Bronchial epithelial cell (primary cell): ENCODE results near the gene RAB15. TPM values are rescaled to one million over a fixed set of nuclear protein-coding genes. Genes with fewer than 3 reads are reported as not detected.

ENCODE experiments used
- DNase-seq: peaks from one replicate; pipeline ENCODE4 v3.0.0-alpha.2; 2010; ENCODE audit warnings: low read depth
- FAIRE-seq: peaks from 2 replicates; lab custom pipeline; 2011; peaks lifted over from hg19 to GRCh38; lab: Jason Lieb, UNC
- H3K27me3 ChIP-seq: 2 replicates; pipeline ENCODE4 v1.5.1; 2011; ENCODE audit warnings: low read length; ENCODE audit not compliant: control insufficient read depth, insufficient read depth
- H3K36me3 ChIP-seq: 2 replicates; pipeline ENCODE4 v1.5.1; 2011; ENCODE audit warnings: low read length; ENCODE audit not compliant: control insufficient read depth, insufficient read depth
- H3K4me3 ChIP-seq: 2 replicates; pipeline ENCODE4 v1.5.1; 2011; ENCODE audit warnings: mild to moderate bottlenecking, low read depth, low read length, control low read depth
- CTCF ChIP-seq: IDR thresholded peaks from 2 replicates; pipeline ENCODE4 v1.5.1; 2011; ENCODE audit warnings: mild to moderate bottlenecking, moderate library complexity, low read length, control low read depth, inconsistent platforms; ENCODE audit not compliant: insufficient read depth, severe bottlenecking
- total RNA-seq: library from RNA; depleted of rRNA; stranded (reverse); fragments of >200 nt; gene quantifications from 2 replicates; pipeline ENCODE4 v1.2.1, GENCODE V29; 2014

The RAB15 gene
- total RNA-seq, 1 donor from 2014 or later, result not detected

DNA sequence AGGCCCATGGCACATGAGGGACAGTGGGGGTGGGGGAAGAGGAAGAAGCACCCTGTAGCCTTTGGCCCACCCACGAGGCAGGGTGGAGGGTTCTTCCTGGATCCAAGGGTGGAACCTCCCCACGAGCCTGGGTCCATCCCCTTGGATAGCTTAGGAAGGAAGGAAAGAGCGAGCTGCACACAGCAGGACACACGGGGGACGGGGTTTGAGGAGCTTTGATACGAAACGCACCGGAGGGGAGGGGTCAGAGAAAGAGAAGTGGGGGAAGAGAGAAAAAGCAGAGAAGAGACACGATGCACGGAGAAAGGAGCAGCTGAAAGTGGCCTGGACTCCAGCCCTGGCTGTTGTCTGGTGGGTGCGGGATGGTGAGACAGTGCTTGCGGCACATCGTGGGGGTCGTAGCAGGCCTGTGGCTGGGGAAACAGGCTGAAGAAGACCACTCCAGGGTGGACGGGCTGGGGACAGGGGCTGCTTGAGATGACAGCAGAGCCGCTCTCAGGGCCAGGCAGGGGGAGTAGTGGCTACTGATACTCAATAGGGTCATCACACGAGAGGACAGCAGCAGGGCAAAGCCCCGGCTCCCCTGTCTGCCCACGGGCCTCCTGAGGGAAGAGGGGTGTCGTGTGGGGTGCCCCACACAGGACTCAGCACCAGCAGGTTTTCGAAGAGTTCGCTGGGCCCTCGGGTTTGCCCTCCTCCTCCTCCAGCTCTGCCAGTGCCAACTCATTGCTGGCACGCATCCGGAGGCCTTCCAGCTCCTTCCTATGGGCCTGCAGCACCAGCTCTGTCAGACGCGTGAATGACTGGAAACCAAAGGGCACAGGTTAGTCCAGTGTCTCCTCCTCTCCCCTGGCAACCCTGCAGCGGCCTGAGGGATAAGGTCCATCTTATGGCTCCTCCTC is 24.2 kb downstream of the RAB15 start:
- no peak for DNase-seq
- no peak for TF ChIP-seq CTCF

DNA sequence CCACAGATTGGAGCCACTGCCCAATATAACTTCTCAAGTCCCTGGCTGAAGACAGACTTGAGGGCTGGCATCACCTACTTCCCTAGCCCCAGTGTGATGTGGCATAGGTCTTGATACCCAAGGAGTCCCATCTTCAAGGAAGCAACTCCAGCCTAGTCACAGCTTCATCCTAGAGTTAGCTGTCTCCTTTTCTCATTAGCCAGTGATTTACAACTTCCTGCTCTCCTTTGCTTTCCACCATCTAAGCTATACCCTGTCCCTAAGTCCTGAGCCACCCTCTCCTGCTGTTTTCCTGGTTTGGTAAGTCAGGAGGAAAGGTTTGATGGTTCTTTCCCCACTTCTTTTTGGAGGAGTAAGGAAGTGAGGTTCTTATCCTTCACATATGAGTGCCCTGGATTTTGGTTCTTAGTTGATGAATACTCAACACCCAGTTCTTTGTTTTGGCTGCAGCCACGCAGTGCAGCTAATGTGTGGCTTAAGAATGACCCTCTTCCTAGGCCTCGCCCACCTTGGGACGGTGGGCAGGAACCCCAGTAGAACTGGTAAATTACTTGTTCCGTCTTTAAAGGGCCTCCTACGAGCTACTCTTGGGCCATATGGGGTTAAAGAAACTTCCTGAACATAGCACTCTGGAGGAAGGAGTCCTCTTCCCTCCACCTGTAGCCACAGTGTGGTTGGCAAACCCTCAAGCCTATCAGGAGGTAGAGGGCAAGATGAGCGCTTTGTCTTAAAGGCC is 25.7 kb downstream of the RAB15 start:
- Histone ChIP-seq H3K36me3 (no peaks in the 10 kb centered on the region), H3K4me3 (no peak overlapping the region), H3K27me3 (no peaks in the 10 kb centered on the region)
- TF ChIP-seq CTCF, result no peak
- FAIRE-seq (no peak), DNase-seq (no peak)

More for the DNA sequence above, 24.2 kb downstream of the RAB15 start:
- Histone ChIP-seq H3K4me3 (no peak overlapping the region), H3K27me3 (no peaks in the 10 kb centered on the region), H3K36me3 (no peaks in the 10 kb centered on the region)
- no peak for FAIRE-seq

DNA sequence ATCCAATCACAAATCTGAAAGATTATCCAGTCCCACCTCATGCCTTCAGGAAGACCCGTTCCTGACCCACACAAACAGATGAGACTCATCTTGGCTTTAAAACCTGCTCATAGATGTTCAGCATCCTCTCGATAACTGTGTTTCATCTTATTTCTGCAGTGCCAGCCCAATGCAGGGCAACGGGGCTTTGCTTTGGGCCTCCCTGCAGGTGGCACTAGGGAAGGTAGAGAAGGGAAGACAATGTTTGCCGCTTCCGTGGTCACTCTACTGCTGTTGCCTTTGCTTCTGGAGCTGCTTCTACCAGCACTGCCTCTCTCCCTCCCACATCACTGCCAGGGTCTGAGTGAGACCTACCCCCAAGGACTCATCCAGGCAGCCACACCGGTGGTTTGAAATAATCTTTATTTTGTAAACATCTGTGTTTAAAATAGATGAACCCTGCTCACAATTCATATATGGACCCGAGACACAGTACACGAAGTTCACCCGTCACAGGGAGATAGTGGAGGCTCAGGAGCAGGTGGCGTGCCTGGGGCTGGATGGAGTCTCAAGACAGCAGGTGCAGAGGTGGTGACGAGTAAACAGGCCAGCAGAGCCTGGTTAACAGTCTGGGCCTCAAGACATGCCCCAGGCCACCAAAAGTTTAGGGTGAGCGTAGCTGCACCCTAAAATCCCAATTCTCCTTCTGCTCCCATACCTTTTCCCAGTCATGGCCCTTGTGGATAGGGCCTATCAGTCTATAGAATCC is 26.5 kb downstream of the RAB15 start:
- DNase-seq, result no peak
- FAIRE-seq, result no peak

DNA sequence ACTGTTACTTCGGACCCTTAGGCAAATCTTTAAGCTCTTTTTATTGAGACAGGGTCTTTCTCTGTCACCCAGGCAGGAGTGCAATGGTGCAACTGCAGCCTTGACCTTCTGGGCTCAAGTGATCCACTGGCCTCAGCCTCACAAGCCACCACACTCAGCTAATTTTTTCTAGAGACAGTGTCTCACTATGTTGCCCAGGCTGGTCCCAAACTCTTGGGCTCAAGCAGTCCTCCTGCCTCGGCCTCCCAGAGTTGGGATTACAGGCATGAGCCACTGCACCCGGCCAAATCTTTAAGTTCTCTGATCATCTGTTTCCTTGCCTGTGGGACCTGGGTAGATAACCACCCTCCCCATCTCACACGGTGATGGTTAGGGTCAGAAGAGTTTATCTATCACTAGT is 27.3 kb downstream of the RAB15 start:
- Histone ChIP-seq H3K27me3 (no peaks in the 10 kb centered on the region), H3K4me3 (no peak overlapping the region), H3K36me3 (no peaks in the 10 kb centered on the region)
- DNase-seq, result no peak
- no peak for TF ChIP-seq CTCF
- FAIRE-seq, result no peak

More for the DNA sequence above, 26.5 kb downstream of the RAB15 start:
- no peak for TF ChIP-seq CTCF
- Histone ChIP-seq H3K27me3 (no peaks in the 10 kb centered on the region), H3K36me3 (no peaks in the 10 kb centered on the region), H3K4me3 (no peak overlapping the region)

DNA sequence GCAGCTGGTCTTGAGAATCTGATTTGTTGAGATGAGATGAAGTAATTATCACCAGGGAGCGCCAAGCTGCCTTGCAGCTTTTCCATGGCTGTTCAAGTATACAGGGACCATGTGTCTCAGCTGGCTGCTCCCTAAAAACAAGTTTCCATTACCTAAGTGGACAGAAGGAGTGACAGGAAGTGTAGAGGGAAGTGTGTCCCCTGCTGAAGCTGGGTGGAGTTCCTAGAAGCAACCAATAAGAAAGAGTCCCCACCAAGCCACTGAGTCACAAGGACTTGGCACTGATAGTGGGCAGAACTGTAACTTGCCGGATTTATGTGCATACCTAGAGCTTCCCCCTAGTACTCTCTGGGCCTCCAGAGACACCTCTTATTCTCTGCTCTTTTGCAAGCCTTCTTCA is 28.1 kb downstream of the RAB15 start:
- peak; percentile 91 for FAIRE-seq
- no peak for DNase-seq
- no peak overlapping the region for H3K4me3 ChIP-seq
- H3K27me3 ChIP-seq, result no peaks in the 10 kb centered on the region
- H3K36me3 ChIP-seq, result peaks cover 2% of the 10 kb centered on the region
- no peak for TF ChIP-seq CTCF
